Cerebellar nuclear complex (tissue), 1 donor: ENCODE measurements around the gene GNB2.
"Not testable (repeated sequence)": the region's sequence is repeated elsewhere in the genome, so short reads cannot be mapped to it uniquely, and the experiment has no call there.

Source experiments
- DNase-seq, 2 experiments: peaks; one replicate each; lab custom pipeline; 2025; lab: John Stamatoyannopoulos, UW

Gene GNB2

DNA sequence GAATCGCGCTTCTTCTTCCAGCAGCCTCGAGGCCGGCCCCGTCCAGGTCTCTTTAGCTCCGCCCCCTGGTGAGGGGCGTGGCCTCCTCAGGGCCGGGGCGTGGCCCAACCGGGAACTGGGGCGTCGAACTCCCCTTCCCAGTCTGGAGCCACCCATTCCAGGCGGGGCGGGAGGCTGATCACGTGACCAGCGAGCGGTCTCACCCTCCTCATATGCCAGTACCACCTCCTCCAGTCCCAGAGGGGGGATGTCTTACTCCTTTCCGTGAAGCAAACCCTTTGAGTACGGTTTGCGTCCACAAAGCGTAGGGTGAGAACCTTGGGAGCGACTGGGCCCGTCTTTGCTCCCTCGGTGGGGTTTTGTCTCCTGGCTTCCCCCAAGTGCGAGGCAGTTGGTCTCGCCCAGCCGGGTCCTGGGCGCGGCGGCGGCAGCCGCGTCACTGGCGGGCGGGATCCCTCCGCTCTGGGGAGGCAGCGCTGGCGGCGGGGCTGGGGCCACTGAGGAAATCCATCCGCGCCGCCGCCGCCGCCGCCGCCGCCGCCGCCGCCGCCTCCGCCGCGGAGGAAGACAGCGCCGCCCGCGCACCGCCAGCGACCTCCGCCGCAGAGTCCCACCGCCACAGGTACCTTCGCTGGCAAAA is at the start of gene GNB2:
GNB2 (plus strand) TSS at position 439 of the 640 bp plus-strand sequence. CDS start 2,526 bp downstream, outside the sequence.
- DNase-seq: peak; percentile 89 to 95

DNA sequence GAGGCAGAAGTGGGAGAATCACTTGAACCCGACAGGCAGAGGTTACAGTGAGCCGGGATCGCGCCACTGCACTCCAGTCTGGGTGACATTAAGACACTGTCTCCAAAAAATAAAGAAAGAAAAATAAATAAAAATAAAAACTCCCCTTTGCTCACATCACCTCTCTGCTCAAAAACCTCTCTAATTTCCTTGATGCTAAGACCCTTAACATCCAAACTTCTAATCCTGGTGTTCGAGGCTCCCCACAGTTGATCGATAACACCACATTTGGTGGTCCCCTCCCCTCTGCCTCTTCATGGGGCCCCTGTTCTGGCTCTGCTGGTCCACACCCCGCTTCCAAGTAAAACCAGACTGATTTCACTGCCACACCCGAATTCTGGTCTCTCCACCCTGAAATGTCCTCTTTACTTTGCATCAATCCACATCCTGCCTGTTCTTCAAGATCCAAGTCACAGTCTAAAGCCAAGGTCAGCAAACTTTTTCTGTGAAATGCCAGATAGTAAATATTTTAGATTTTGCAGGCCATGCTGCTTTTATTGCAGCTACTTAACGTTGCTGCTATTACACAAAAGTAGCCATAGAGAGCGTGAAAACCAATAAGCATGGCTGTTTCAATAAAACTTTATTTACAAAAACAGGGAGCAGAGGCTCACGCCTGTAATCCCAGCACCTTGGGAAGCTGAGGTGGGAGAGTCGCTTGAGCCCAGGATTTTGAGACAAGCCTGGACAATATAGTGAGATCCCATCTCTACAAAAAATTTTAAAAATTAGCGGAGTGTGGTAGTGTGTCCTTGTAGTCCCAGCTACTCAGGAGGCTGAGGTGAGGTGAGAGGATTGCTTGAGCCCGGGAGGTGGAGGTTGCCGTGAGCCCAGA is 49.4 kb upstream of the GNB2 start:
- no peak for DNase-seq

DNA sequence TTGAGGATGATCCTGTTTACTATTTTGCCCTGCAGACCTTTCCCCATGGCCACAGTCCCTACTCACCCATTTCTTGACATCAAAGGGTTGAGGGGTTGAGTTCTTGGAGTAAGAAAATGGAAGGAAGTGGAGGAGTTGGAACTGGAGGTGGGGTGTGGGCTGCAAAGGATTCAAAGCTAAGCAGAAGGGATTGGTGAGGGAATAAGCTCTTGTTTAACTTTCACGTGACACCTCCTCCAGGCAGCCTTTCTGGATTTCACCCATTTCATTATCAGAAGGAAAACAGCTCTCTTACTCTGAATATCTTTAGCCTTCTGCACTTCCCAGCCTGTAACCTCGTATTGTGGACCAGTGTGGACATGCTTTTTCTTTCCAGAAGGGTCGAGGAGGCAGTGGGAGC is 47.5 kb upstream of the GNB2 start:
- DNase-seq: no peak

DNA sequence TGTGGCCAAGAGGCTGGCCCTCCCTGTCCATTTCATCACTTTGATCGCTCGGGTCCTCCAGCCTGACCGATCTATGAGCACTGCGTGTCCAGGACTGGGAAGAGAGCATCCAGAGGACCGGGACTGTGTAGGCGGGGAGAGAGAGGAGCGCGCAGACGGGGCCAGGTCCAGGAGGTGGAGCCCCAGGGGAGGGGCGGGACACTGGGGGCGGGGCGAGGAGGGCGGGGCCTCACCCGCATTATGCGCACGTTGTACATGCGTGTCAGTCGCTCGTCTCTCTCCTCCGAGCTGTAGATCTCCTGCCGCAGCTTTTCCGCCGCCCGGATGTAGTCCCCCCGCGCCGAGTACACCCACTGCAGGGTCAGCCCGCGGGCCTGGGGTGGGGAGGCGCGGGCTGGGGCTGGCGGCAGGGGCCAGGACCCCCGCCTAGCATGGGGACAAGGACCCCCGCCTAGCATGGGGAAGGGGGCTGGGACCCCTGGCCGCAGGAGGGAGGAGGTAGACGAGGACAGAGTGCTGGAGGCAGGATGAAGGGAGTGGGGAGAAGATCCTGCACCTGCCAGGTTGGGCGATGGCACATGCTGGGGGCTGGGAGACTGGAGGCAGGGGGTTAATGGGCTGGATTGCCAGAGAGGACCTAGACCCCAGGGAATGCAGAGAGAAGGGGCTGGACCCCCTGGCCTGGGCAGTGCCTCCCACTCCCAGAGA is 46.9 kb upstream of the GNB2 start:
- peak; percentile 4 to 29 for DNase-seq

DNA sequence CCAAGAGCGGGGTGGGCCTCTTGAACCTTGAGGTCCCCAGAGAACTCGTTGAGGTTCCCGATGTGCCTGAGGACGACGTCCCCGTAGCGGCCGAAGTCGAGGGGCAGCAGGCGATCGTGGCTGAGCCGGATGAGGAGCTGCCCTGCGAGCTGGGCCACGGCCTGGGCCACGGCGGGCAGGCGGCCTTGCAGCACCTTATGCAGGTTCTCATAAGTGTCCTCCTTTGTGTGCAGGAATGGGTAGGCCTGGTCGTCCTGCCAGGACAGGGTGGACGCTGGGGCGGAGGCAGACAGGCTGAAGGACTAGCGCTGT is 46.3 kb upstream of the GNB2 start:
- DNase-seq: no peak

DNA sequence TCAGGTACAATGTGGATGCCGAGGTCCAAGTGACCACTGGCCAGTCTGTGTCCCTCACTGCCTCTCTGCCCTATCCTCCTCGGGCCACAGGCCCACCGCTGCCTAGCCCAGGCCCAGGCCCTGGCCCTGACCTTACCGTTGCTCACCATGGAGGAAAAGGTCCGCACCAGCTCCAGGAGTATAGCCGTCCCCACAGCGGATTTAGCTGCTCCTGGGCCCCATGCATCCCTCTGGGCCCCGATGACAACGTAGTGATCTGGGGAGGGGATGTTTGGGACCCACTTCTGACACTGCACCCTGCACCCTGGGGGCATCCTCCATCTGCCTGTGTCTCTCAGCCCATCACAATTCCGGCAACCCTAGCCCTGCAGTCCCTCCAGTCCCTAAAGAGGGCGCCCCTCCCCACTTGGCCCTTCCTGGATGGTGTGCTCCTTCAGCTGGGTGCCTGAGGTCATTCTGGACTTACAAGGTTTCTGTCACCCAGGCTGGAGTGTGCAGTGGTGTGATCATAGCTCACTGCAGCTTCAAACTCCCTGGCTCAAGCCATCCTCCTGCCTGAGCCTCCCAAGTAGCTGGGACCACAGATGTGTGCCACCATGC is 44.3 kb upstream of the GNB2 start:
- DNase-seq: no peak

DNA sequence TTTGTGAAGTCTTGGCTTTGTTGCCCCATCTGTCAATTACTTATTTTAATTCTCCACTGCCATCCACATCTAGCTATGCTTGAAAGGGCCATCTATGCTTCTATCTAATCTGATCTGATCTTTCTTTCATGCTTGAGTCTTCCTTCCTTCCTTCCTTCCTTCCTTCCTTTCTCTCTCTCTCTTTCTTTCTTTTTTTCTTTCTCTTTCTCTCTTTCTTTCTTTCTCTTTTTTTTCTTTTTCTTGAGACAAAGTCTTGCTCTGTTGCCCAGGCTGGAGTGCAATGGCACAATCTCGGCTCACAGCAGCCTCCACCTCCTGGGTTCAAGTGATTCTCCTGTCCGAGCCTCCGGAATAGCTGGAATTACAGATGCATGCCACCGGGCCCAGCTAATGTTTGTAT is 43.5 kb upstream of the GNB2 start:
- no peak for DNase-seq

DNA sequence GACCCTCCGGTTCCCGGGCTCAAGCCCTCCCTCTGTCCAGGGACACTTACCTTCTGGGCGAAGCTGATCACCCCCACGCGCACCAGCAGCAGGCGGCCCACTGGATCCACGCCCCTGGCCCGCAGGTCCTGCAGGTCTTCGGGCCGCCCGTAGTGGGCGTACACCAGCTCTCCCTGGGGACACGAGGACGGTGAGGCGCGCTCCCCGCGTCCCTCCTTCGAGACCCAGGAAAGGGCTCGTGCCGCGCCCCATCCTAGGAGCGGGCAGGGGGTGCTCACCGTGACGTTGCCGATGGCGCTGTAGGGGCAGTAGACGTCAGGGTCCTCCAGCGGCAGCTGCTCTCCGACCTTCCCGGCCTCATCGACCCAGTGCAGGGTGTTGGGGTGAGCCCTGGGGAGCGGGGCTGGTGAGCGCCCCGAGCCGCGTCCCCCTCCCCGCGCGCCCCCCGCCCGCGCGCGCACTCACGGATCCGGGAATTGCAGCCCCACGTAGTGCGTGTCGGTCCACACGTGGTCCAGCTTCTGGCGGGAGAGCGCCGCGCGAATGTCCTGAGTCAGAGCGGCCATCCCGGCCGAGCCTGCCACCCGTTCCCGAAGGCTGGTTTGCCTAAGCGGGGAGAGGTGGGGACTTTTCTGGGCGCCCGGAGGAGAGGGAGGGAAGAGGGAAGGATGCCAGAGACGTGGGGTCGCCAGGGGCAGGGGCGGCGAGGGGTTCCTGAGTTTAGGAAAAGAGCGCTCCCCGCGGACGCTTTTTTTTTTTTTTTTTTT is 40.4 kb upstream of the GNB2 start:
- no peak for DNase-seq

DNA sequence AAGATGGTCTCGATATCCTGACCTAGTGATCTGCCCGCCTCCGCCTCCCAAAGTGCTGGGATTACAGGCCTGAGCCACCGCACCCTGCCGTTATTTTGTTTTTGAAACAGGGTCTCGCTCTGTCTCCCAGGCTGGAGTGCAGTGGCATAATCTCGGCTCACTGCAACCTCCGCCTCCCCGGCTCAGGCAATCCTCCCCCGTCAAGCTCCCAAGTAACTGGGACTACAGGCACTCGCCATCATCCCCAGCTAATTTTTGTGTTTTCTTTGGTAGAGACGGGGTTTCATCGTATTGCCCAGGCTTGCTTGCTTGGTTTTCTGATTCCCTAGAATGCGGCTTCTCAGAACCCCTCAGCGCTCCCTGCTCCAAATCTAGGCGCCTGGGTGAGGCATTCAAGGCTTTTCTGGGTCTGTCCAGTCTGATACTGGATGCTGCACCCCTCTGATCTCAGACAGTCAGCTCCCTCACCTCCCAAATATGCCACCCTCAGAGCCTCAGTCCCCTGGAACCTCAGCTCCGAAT is 33.5 kb upstream of the GNB2 start:
- DNase-seq: no peak

DNA sequence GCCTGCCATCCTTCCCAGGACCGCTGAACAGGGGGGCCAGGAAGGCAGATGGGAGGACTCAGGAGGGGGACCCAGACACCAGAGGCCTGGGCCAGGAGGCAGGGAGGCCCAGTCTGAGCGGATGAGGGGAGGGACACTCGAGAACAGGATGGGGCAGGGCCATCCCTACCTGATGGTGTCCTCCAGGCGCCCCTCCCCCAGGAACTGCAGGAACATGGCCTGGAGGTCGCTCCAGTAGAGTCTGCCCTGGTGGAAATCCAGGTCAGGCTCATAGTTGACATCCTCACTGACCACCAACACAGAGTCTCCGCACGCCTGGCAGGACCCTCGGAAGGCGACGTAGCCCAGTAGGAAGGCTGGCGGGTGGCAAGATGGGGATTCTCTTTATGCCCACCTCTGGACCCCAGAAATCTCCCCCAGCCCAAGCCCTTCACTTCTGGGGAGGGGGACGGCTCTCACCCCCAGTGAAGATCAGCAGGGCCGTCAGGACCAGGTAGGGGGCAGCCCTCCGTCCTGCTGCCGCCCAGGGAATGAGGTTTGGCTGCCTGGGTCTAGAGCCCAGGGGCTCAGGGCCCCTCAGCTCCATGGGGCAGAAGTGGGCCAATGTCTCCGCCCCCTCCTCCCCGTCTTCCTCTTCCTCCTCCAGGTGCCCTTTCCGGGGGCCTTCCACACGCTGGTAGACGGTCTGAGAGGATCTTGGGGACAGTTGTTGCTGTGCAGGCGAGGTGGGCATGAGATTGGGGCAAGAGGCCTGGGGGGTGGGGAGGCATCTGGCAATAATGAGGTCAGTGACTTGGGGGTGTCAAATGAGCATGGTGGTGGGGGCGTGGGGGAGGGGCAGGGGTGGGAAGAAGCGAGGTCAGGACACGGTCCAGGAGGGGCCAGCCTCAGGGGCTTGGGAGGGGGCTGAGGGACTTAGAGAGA is 32.8 kb upstream of the GNB2 start:
- no peak for DNase-seq

DNA sequence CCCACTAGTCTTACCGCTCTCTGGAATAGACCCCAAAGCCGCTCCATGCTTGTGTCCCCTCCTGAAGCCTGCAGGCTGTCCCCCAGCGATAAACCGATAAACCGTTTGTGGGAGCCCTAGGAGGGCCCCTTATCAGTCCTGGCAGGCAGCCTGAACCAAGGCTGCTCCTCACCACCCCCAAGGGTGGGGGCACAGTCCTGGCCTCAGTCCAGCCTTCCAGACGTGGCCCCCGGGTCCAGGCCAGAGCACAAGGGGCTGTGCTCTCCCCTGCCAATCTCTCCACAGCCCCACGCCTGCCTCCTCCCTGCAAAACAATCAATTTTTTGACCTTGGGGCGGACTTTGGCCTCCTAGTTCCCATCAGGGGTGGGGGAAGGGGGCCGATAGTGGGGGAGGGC is 32.1 kb upstream of the GNB2 start, which contains the start of gene TFR2:
TFR2 (minus strand) TSS at position 90 of the 397 bp plus-strand sequence; CDS start at position 47, 43 bp downstream.
- DNase-seq: no peak

DNA sequence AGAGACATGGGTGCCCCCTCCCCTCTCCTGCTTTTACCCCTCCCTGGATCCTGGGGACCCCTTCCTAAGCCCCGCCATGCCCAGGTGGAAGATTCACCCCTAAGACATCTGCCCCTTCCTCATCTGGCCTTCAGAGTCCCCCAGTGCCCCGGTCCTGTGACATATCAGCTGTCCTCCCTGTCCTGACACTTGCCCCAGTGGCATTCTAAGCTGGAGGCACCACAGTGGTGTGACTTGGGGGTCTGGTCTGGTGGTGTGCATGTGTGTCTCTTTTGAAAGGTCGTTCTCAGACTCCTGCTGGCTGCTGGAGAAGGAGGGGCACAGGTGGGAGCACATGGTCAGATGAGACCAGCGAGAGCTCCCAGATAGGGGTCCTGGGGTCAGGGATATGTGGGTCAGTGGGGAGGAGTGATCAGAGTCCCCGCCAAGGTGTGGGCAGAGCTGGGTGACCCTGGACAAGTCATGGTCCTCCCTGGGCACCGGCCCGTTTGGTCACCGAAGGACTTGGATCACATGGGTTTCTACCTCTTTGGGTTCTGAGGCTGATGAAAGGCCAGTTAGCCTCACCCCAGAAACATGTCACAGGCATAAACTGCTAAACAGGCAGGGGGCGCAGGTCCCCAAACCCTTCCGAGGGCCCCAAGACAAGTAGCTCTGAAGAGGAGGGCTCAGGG is 31.5 kb upstream of the GNB2 start:
- no peak for DNase-seq

DNA sequence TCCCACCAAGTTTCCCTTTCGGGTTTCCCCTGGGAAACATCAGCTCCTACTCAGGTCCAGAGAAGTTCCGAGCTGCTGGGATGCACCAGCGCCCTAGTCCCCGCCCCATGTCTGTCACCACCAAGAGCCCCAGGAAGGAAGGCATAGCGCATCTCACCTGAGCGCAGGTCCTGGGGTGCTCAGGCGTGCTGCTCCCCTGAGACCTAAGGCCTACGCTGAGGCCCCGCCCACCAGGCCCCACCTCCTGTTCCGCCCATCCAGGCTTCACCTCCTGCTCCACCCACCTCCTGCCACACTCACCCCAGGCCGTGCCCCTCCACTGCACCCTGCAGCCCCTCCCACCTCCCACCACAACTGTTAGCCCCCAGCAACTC is 31.0 kb upstream of the GNB2 start:
- DNase-seq: no peak

DNA sequence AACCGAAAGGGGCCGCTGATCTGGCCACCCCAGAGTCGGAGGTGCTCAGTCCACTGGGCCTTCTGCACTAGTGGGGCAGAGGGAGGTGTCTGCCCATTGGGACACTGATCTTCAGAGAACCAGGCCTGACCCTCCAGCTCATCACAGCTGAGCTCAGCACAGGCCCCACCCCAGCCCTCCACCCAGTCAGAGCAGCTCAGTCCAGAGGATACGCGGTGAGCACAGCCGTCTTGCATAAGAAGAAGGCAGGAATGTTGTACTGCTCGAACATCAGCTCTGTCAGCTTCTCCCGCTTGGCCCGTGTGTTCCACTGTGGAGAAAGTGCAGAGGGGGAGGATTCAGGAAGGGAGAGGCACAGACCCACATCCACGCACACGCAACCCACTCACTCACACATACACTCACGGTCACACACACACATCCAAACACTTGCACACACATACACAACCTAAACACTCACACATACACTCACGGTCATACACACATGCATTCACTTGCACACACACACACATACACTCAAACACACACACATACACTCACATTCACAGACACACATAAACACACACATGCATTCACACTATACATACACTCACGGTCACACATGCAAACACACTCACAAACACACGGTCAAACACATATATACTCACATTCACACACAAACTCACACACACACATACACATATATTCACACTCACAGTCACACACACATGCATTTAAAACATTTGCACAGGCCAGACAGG is 23.5 kb upstream of the GNB2 start:
- DNase-seq: no peak

DNA sequence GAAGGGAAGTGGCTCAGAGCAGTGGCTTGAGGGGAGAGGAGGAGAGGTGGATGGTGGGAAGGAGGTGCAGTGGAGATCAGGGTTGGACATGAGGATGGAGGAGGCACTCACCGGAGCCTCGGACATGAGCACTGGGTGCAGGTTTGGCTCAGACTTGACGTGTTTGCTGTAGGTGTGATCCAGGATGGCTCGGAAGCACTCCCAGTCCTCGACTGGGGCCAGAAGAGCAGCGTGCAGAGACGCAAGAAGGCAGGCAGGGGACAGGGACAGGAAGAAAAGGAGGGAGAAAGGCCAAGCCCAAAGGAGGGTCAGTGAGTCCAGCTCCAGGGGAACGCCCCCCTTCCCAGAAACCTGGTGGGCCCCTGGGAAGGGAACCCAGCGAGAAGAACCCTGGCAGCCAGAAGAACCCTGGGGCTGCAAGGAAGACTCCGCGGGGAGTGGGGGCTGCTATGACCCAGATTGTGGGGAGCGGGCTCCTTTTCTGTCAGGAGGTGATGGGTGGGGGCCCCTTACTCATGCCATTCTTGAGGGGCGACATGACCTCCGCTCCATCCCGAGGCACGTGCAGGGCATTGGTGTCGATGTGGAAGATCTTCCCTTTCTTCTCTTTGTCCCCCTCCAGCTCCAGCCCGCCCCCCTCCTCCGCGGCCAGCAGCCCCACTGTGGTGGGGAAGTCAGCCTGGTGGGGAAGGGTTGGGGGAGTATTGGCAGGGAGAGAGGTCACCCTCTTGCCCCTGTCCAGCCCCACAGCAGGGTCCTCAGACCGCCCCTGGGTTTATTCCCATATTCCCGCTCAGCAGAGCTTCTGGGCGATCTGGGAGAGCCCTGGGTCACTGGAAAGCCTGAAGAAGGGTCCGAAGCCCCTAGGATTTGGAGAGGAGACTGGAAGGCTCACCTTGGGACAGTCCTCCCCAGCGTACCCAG is 18.4 kb upstream of the GNB2 start:
- no peak for DNase-seq

DNA sequence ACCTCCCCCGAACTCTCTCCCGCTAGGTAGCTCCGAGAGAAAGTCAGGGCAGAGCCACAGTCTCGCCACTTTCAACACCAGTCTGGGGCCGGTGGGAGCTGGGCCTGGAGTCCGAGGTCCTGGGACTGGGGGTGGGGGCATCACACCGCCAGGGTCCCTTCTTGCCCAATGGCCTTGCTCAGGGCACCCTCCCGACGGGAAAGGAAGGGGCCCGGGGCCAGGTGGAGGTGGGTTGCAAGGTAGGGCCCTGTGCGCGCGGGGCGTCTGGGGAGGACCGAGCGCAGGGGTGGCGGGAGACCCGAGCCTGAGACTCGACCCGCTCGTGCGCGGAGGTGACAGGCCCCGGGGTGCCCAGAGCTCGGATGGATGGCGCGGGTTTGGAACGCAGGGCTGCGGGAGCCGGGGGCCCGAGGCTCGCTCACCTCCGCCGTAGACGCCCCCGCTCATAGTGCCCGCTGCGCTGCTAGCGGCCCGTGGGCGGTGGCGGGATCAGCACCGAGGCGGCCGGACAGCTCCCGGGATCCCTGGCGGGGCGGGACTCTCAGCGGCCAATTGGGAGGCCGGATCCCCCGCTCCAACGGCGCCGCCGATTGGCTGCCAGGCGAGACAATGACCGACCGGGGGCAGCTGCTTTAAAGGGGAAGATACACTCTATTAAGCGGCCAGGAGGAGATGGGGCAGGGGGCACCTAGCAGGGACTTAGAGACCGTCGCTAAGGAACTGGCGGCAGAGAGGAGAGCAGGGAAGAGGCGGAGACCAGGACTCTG is 17.4 kb upstream of the GNB2 start, which contains the start of gene ACTL6B:
ACTL6B (minus strand) TSS at position 541 of the 767 bp plus-strand sequence; CDS start at position 447, 94 bp downstream.
- peak; percentile 71 to 83 for DNase-seq

DNA sequence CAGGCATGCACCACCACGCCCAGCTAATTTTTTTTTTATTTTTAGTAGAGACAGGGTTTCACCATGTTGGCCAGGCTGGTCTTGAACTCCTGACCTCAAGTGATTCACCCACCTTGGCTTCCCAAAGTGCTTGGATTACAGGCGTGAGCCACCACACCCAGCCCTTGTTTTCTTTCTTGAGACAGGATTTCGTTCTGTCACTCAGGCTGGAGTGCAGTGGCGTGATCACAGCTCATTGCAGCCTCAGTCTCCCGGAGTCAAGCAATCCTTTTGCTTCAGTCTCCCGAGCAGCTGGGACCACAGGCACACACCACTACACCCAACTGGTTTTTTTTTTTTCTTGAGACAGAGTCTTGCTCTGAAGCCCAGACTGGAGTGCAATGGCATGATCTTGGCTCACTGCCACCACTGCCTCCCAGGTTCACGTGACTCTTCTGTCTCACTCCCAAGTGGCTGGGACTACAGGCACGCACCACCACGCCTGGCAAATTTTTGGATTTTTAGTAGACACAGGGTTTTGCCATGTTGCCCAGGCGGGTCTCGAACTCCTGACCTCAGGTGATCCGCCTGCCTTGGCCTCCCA is 11.3 kb upstream of the GNB2 start:
- DNase-seq: not testable (repeated sequence)
